Measurements from ENCODE around the gene PRPF6. TPM values are rescaled to one million over a fixed set of nuclear protein-coding genes. Genes with fewer than 3 reads are reported as not detected.

The PRPF6 gene
- total and polyA plus RNA-seq, 2 of the 13 experiments (the other 11 are each of a cell fraction or from before 2014, with no cell fraction given): 63.7 to 101 TPM

GRCh38 chr20:64051033-64051452, 70.1 kb downstream of the PRPF6 start (continued):
- no peak for TF ChIP-seq ZNF512 (CRISPR knock-in tag; IDR thresholded peaks at IDR 0.05)
- peak; percentile 55; the same call in 1 of the 2 replicates for TF ChIP-seq ZXDC (CRISPR knock-in tag; IDR thresholded peaks at IDR 0.05)
- TF ChIP-seq SNRNP70 (IDR thresholded peaks at IDR 0.05; ENCODE audit: low read depth, low read length): no peak
- no peak for TF ChIP-seq HES4 (CRISPR knock-in tag; IDR thresholded peaks at IDR 0.05; ENCODE audit: borderline replicate concordance)
- no peak for TF ChIP-seq SKIL (CRISPR knock-in tag; IDR thresholded peaks at IDR 0.05; ENCODE audit: borderline replicate concordance)
- no peak for TF ChIP-seq ZNF652 (CRISPR knock-in tag; IDR thresholded peaks at IDR 0.05; ENCODE audit: borderline replicate concordance, low read depth)
- no peak for TF ChIP-seq PLSCR1 (CRISPR knock-in tag; IDR thresholded peaks at IDR 0.05; ENCODE audit: borderline replicate concordance)
- peak; percentile 59; the same call in 1 of the 2 replicates for TF ChIP-seq CREBL2 (CRISPR knock-in tag; IDR thresholded peaks at IDR 0.05; ENCODE audit: borderline replicate concordance)
- no peak for TF ChIP-seq ZNF101 (CRISPR knock-in tag; IDR thresholded peaks at IDR 0.05; ENCODE audit: borderline replicate concordance, low read depth)
- TF ChIP-seq ZNF460 (CRISPR knock-in tag; IDR thresholded peaks at IDR 0.05; ENCODE audit: borderline replicate concordance): no peak
- TF ChIP-seq SIX4 (CRISPR knock-in tag; IDR thresholded peaks at IDR 0.05): no peak
- TF ChIP-seq ZNF784 (CRISPR knock-in tag; IDR thresholded peaks at IDR 0.05; ENCODE audit: borderline replicate concordance): no peak
- TF ChIP-seq MTERF4 (CRISPR knock-in tag; IDR thresholded peaks at IDR 0.05): no peak
- TF ChIP-seq TGIF2 (CRISPR knock-in tag; IDR thresholded peaks at IDR 0.05): no peak
- no peak for TF ChIP-seq ZNF776 (CRISPR knock-in tag; IDR thresholded peaks at IDR 0.05)
- TF ChIP-seq ZNF720 (CRISPR knock-in tag; IDR thresholded peaks at IDR 0.05): no peak
- peak; percentile 0; the same call in 1 of the 2 replicates for TF ChIP-seq ZNF296 (CRISPR knock-in tag; conservative IDR thresholded peaks at IDR 0.05)
- 0 out of 2 replicates have a peak, but pooled peaks have one; percentile 54 for TF ChIP-seq HOXA9 (CRISPR knock-in tag; IDR thresholded peaks at IDR 0.05; ENCODE audit: borderline replicate concordance)
- no peak for TF ChIP-seq NPAS2 (CRISPR knock-in tag; IDR thresholded peaks at IDR 0.05; ENCODE audit: borderline replicate concordance)
- TF ChIP-seq NFE2L1 (CRISPR knock-in tag; IDR thresholded peaks at IDR 0.05; ENCODE audit: borderline replicate concordance): no peak

All from HepG2 (cell line).